Naive thymus-derived CD4-positive, alpha-beta T cell (primary cell): ENCODE measurements around the gene HHIP. TPM values are rescaled to one million over a fixed set of nuclear protein-coding genes. Genes with fewer than 3 reads are reported as not detected.
"Not testable (repeated sequence)": the region's sequence is repeated elsewhere in the genome, so short reads cannot be mapped to it uniquely, and the experiment has no call there.

ENCODE experiments used
- ATAC-seq: fragments of 150-1000 bp; cut with Tn5 transposase; 2 replicates; pipeline ENCODE4 v1.10.0; 2021; ENCODE audit warnings: mild to moderate bottlenecking, moderate library complexity
- CTCF ChIA-PET: fragments of 350-600 bp; sonication (Branson Sonifier 250); formaldehyde crosslinking; loops from one replicate; lab custom pipeline; 2021; ENCODE audit warnings: antibody characterized with exemption; lab: Charles Lee
- POLR2A ChIA-PET: fragments of 350-600 bp; sonication (Branson Sonifier 250); formaldehyde crosslinking; loops from one replicate; lab custom pipeline; 2021; ENCODE audit warnings: antibody characterized with exemption, inconsistent platforms; lab: Charles Lee
- DNase-seq, 9 donors: peaks; one replicate each; pipeline versions ENCODE4 v3.0.0 to v3.0.0-alpha.2; 2020 to 2022; ENCODE audit warnings: mixed read lengths in 1 of 9
- H3K27ac ChIP-seq: one replicate; pipeline ENCODE4 v1.7.0; 2013; ENCODE audit warnings: mild to moderate bottlenecking, low read depth, low read length, moderate library complexity
- H3K27me3 ChIP-seq, 2 donors: one replicate each; pipeline ENCODE4 v1.7.0; 2013; ENCODE audit warnings: low read length in 2 of 2, mild to moderate bottlenecking in 2 of 2, moderate library complexity in 2 of 2; ENCODE audit not compliant: control insufficient read depth in 2 of 2, insufficient read depth in 2 of 2
- H3K36me3 ChIP-seq, 3 experiments: 1 replicate in 2 of 3; 2 replicates in 1 of 3; pipeline ENCODE4 v1.7.0; 2013; ENCODE audit warnings: low read length in 3 of 3, mild to moderate bottlenecking in 3 of 3, moderate library complexity in 1 of 3; ENCODE audit not compliant: insufficient read depth in 3 of 3, control insufficient read depth in 2 of 3
- H3K4me1 ChIP-seq, 2 donors: one replicate each; pipeline ENCODE4 v1.7.0; 2013; ENCODE audit warnings: low read length in 2 of 2, mild to moderate bottlenecking in 2 of 2, moderate library complexity in 1 of 2; ENCODE audit not compliant: control insufficient read depth in 2 of 2, insufficient read depth in 2 of 2
- H3K4me3 ChIP-seq: 2 replicates; pipeline ENCODE4 v1.7.0; 2013; ENCODE audit warnings: mild to moderate bottlenecking, low read length
- H3K9me3 ChIP-seq, 3 experiments: 1 replicate in 2 of 3; 2 replicates in 1 of 3; pipeline ENCODE4 v1.7.0; 2013; ENCODE audit warnings: low read length in 3 of 3; ENCODE audit not compliant: control insufficient read depth in 2 of 3
- H3K27ac Mint-ChIP-seq, 9 donors: one replicate each; pipeline ENCODE4 v1.8.0; 2020 to 2022; ENCODE audit warnings: mixed read lengths in 9 of 9, mild to moderate bottlenecking in 8 of 9, moderate library complexity in 5 of 9, inconsistent platforms in 2 of 9
- H3K27me3 Mint-ChIP-seq, 5 donors: one replicate each; pipeline ENCODE4 v1.8.0; 2021 to 2022; ENCODE audit warnings: mixed read lengths in 5 of 5, mild to moderate bottlenecking in 1 of 5
- H3K36me3 Mint-ChIP-seq, 5 donors: one replicate each; pipeline ENCODE4 v1.8.0; 2020 to 2022; ENCODE audit warnings: mixed read lengths in 5 of 5, mild to moderate bottlenecking in 3 of 5, inconsistent platforms in 1 of 5
- H3K4me1 Mint-ChIP-seq, 7 donors: one replicate each; pipeline ENCODE4 v1.8.0; 2020 to 2022; ENCODE audit warnings: mixed read lengths in 7 of 7, mild to moderate bottlenecking in 3 of 7, inconsistent platforms in 1 of 7
- H3K4me3 Mint-ChIP-seq, 10 donors: one replicate each; pipeline ENCODE4 v1.8.0; 2020 to 2022; ENCODE audit warnings: mild to moderate bottlenecking in 10 of 10, mixed read lengths in 10 of 10, moderate library complexity in 6 of 10, inconsistent platforms in 2 of 10
- H3K9me3 Mint-ChIP-seq, 11 donors: one replicate each; pipeline ENCODE4 v1.8.0; 2020 to 2022; ENCODE audit warnings: mixed read lengths in 11 of 11, mild to moderate bottlenecking in 4 of 11, inconsistent platforms in 1 of 11, moderate library complexity in 1 of 11
- intact Hi-C, 2 donors: fragments of 100-400 bp; cut with micrococcal nuclease; formaldehyde crosslinking; loops; one replicate each; pipeline ENCODE4 v1.15.1; 2023
- polyA plus RNA-seq, 2 donors: library from polyadenylated mRNA; unstranded; fragments of 300-500 nt; fragmentation: Illumina TruSeq; gene quantifications; one replicate each; pipeline ENCODE4 v1.2.3, GENCODE V29; 2021
- total RNA-seq, 6 experiments: library from RNA in 5 of 6; stranded (reverse) in 5 of 6; gene quantifications; 1 replicate in 5 of 6; 2 replicates in 1 of 6; pipeline ENCODE4 v1.2.3 and lab custom pipeline; 2021 to 2026

Gene HHIP
- total and polyA plus RNA-seq, 7 experiments from 2014 or later, result 0.19 TPM; not detected in 6

DNA sequence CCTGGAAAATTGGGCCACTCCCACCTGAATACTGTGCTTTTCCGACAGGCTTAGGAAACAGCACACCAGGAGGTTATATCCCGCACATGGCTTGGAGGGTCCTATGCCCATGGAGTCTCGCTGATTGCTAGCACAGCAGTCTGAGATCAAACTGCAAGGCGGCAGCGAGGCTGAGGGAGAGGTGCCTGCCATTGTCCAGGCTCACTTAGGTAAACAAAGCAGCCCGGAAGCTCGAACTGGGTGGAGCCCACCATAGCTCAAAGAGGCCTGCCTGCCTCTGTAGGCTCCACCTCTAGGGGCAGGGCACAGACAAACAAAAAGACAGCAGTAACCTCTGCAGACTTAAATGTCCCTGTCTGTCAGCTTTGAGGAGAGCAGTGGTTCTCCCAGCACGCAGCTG, 122.9 kb downstream of the HHIP start:
- H3K4me3 ChIP-seq, ATAC-seq, H3K27me3 Mint-ChIP-seq, H3K4me1 ChIP-seq, H3K27me3 ChIP-seq, H3K36me3 ChIP-seq, intact Hi-C loops, H3K27ac Mint-ChIP-seq, H3K4me1 Mint-ChIP-seq, H3K4me3 Mint-ChIP-seq, CTCF ChIA-PET, DNase-seq, H3K9me3 ChIP-seq, H3K27ac ChIP-seq, H3K36me3 Mint-ChIP-seq, POLR2A ChIA-PET: not testable (repeated sequence)
- peaks cover 2 to 27% (median 10%) of the 10 kb centered on the region in 11 donors for H3K9me3 Mint-ChIP-seq

DNA sequence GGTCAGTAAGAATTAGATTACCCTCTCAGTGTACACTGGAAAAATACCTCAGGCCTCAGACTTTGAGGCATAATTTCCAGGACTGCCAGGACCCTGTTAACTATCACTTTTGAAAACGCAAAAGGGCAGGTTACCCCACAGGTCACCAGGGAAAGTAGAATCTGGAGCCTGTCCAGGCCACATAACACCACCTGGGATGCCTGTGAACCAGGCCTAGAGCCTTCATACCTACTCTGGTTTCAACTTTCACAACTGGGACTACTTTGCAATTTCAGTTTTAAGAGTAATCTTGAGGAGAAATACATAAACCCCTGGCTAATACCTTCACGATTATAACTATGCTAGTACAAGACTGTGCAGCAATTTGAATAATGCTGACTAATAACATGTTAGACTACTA, 132.4 kb downstream of the HHIP start:
- ATAC-seq (no peak), DNase-seq (no peak)
- H3K4me3 Mint-ChIP-seq, result no peak overlapping the region
- Histone ChIP-seq H3K9me3 (no peaks in the 10 kb centered on the region), H3K36me3 (no peaks in the 10 kb centered on the region), H3K27ac (no peak overlapping the region), H3K27me3 (no peaks in the 10 kb centered on the region), H3K4me1 (no peaks in the 10 kb centered on the region), H3K4me3 (no peak overlapping the region)
- no peaks in the 10 kb centered on the region for H3K36me3 Mint-ChIP-seq
- no peaks in the 10 kb centered on the region for H3K4me1 Mint-ChIP-seq
- H3K27ac Mint-ChIP-seq, result no peak overlapping the region
- H3K27me3 Mint-ChIP-seq, result peaks cover 0 to 6% (median 4%) of the 10 kb centered on the region in 5 donors
- peaks cover 0 to 7% (median 2%) of the 10 kb centered on the region in 11 donors for H3K9me3 Mint-ChIP-seq
- ChIA-PET POLR2A (no interaction called here), CTCF (no interaction called here)
- intact Hi-C loops, result no loop called here

- H3K4me1 Mint-ChIP-seq, result peaks cover 0 to 3% (median 0%) of the 10 kb centered on the region in 7 donors
- no peak overlapping the region for H3K27ac Mint-ChIP-seq
- no peaks in the 10 kb centered on the region for H3K36me3 Mint-ChIP-seq
- ChIA-PET CTCF (no interaction called here), POLR2A (no interaction called here)
- ATAC-seq, result no peak
- H3K9me3 Mint-ChIP-seq, result peaks cover 0 to 4% (median 0%) of the 10 kb centered on the region in 11 donors
- no peak for DNase-seq
- no peaks in the 10 kb centered on the region for H3K4me1 ChIP-seq
- H3K4me3 Mint-ChIP-seq, result no peak overlapping the region
- no peak overlapping the region for H3K27ac ChIP-seq
- H3K9me3 ChIP-seq, result no peaks in the 10 kb centered on the region
- intact Hi-C loops, result no loop called here
- H3K4me3 ChIP-seq, result no peak overlapping the region
- no peaks in the 10 kb centered on the region for H3K27me3 ChIP-seq
- no peaks in the 10 kb centered on the region for H3K36me3 ChIP-seq
- peaks cover 2 to 12% (median 6%) of the 10 kb centered on the region in 5 donors for H3K27me3 Mint-ChIP-seq
These were observed 136.4 kb downstream of the HHIP start for GRCh38 chr4:144782345-144782744.

DNA sequence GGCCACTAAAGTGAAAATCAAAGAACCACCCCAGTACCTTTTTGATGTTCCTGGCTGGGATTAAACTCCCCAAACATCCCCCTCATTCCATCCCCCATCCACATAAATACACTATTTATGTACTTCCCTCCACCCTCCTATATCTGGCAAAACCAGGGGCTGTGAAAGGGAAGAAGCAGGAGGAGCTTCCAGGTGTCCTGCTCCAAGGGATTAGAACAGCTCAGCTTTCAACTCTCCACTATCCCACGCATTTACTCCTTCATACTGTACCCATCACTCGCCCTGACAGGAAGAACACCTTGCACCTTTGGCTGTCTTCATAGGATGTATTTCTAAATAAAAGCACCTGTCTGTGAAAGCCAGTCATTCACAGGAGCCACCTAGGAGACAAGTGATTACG, 140.0 kb downstream of the HHIP start:
- Histone ChIP-seq H3K4me3 (no peak overlapping the region), H3K27me3 (no peaks in the 10 kb centered on the region), H3K27ac (no peak overlapping the region), H3K36me3 (no peaks in the 10 kb centered on the region), H3K4me1 (no peaks in the 10 kb centered on the region), H3K9me3 (no peaks in the 10 kb centered on the region)
- DNase-seq (no peak), ATAC-seq (no peak)
- peaks cover 0 to 4% (median 0%) of the 10 kb centered on the region in 11 donors for H3K9me3 Mint-ChIP-seq
- H3K27ac Mint-ChIP-seq, result no peak overlapping the region
- no peak overlapping the region for H3K4me3 Mint-ChIP-seq
- peaks cover 0 to 3% (median 0%) of the 10 kb centered on the region in 7 donors for H3K4me1 Mint-ChIP-seq
- peaks cover 2 to 12% (median 6%) of the 10 kb centered on the region in 5 donors for H3K27me3 Mint-ChIP-seq
- no peaks in the 10 kb centered on the region for H3K36me3 Mint-ChIP-seq
- CTCF ChIA-PET, result no interaction called here
- POLR2A ChIA-PET, result no interaction called here
- intact Hi-C loops, result loop anchor here in 1 of 2 donors (2.0 kb wide), 1 partner anchor 275 kb away; no protein-coding TSS in a partner anchor

DNA sequence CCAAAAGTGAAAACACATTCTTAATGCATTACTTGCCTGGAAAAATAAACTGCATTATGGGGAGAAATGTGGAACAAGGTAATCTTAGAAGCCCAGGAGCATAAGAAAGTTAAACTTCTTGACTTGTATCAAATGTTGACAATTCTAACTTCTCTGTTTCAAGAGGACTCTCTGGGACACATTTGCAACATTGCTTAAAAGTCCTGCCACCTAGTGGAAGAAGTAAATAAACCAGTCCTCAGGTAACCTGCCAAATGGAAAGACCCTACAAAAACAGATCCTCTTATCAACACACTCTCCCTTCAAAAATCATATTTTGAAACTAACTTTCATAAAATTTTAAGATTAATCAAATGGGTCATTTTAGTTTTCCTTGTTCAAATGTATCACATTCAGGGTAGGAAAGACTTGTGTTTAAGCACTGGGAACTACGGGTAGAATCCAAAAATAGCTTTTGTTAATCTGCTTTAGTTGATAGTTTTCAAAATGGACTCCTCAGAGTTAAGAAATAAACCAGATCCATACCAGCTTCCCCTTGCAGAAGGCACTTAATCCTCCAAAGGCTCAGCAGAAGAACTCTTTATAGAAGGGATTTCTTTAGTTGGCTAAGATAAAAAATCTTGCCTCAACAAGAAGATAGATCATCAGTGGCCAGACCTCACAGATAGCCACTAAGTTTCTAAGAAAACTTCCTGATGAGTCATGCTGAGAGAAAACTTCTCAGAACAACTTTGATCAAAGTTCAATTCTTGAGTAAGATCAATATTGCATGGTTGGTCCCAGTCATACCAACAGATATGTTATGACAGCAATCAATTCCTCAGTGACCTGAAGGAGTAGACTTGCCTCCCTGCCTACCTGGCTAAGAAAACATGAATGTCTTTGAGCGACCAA, 141.7 kb downstream of the HHIP start:
- no peak for ATAC-seq
- H3K36me3 Mint-ChIP-seq, result peaks cover 0 to under 1% (median 0%) of the 10 kb centered on the region in 5 donors
- intact Hi-C loops, result loop anchor here in 1 of 2 donors (1.0 to 2.0 kb wide), 2 partner anchors 273 to 613 kb away; no protein-coding TSS in a partner anchor
- peak overlapping the region in 1 of 9 donors; percentile 2 for H3K27ac Mint-ChIP-seq
- ChIA-PET CTCF (no interaction called here), POLR2A (no interaction called here)
- Histone ChIP-seq H3K27ac (no peak overlapping the region), H3K4me1 (no peaks in the 10 kb centered on the region), H3K27me3 (no peaks in the 10 kb centered on the region), H3K9me3 (no peaks in the 10 kb centered on the region), H3K36me3 (no peaks in the 10 kb centered on the region), H3K4me3 (no peak overlapping the region)
- H3K27me3 Mint-ChIP-seq, result peaks cover 0 to 8% (median 5%) of the 10 kb centered on the region in 5 donors
- DNase-seq, result peak in 1 of 9 donors; percentile 2
- H3K4me1 Mint-ChIP-seq, result peaks cover 0 to 3% (median 0%) of the 10 kb centered on the region in 7 donors
- peaks cover 0 to 9% (median 0%) of the 10 kb centered on the region in 11 donors for H3K9me3 Mint-ChIP-seq
- no peak overlapping the region for H3K4me3 Mint-ChIP-seq

GRCh38 chr4:144788469-144788868, 142.5 kb downstream of the HHIP start:
- ATAC-seq, result no peak
- H3K4me3 ChIP-seq, result no peak overlapping the region
- H3K9me3 Mint-ChIP-seq, result peaks cover 0 to 9% (median 2%) of the 10 kb centered on the region in 11 donors
- no peak for DNase-seq
- H3K36me3 Mint-ChIP-seq, result peaks cover 0 to 3% (median 0%) of the 10 kb centered on the region in 5 donors
- intact Hi-C loops, result no loop called here
- no peaks in the 10 kb centered on the region for H3K36me3 ChIP-seq
- no peak overlapping the region for H3K27ac Mint-ChIP-seq
- H3K27ac ChIP-seq, result no peak overlapping the region
- H3K4me1 ChIP-seq, result no peaks in the 10 kb centered on the region
- H3K27me3 Mint-ChIP-seq, result peaks cover 0 to 12% (median 5%) of the 10 kb centered on the region in 5 donors
- no peaks in the 10 kb centered on the region for H3K9me3 ChIP-seq
- H3K27me3 ChIP-seq, result no peaks in the 10 kb centered on the region
- H3K4me3 Mint-ChIP-seq, result no peak overlapping the region
- peaks cover 0 to 3% (median 0%) of the 10 kb centered on the region in 7 donors for H3K4me1 Mint-ChIP-seq
- CTCF ChIA-PET, result no interaction called here
- POLR2A ChIA-PET, result no interaction called here
